Immature natural killer cell (primary cell): Measurements from ENCODE around the gene RABGAP1L. TPM values are rescaled to one million over a fixed set of nuclear protein-coding genes. Genes with fewer than 3 reads are reported as not detected.

ENCODE experiments used
- DNase-seq, 3 donors: peaks; one replicate each; pipeline ENCODE4 v3.0.0; 2022; ENCODE audit warnings: mixed read lengths in 1 of 3
- H3K27ac Mint-ChIP-seq, 6 donors: one replicate each; pipeline ENCODE4 v1.8.0; 2020; ENCODE audit warnings: mixed read lengths in 6 of 6, mild to moderate bottlenecking in 5 of 6, inconsistent platforms in 4 of 6, moderate library complexity in 3 of 6
- H3K27me3 Mint-ChIP-seq, 3 donors: one replicate each; pipeline ENCODE4 v1.8.0; 2020 to 2021; ENCODE audit warnings: low read depth in 3 of 3, mild to moderate bottlenecking in 3 of 3, mixed read lengths in 3 of 3, moderate library complexity in 3 of 3, inconsistent platforms in 1 of 3
- H3K36me3 Mint-ChIP-seq, 3 donors: one replicate each; pipeline ENCODE4 v1.8.0; 2020; ENCODE audit warnings: mixed read lengths in 3 of 3, inconsistent platforms in 2 of 3, mild to moderate bottlenecking in 2 of 3
- H3K4me1 Mint-ChIP-seq, 2 donors: one replicate each; pipeline ENCODE4 v1.8.0; 2020; ENCODE audit warnings: inconsistent platforms in 2 of 2, mild to moderate bottlenecking in 2 of 2, mixed read lengths in 2 of 2, moderate library complexity in 1 of 2
- H3K4me3 Mint-ChIP-seq, 5 donors: one replicate each; pipeline ENCODE4 v1.8.0; 2020; ENCODE audit warnings: mild to moderate bottlenecking in 5 of 5, mixed read lengths in 5 of 5, inconsistent platforms in 3 of 5, moderate library complexity in 3 of 5
- H3K9me3 Mint-ChIP-seq, 6 donors: one replicate each; pipeline ENCODE4 v1.8.0; 2020; ENCODE audit warnings: mild to moderate bottlenecking in 6 of 6, mixed read lengths in 6 of 6, inconsistent platforms in 4 of 6, moderate library complexity in 3 of 6
- polyA plus RNA-seq, 3 donors: library from polyadenylated mRNA; unstranded; fragments of 300-500 nt; fragmentation: Illumina TruSeq; gene quantifications; one replicate each; pipeline ENCODE4 v1.2.3, GENCODE V29; 2021

The RABGAP1L gene
- polyA plus RNA-seq, 3 donors from 2014 or later = 80.2 to 114 (median 86.8) TPM

DNA sequence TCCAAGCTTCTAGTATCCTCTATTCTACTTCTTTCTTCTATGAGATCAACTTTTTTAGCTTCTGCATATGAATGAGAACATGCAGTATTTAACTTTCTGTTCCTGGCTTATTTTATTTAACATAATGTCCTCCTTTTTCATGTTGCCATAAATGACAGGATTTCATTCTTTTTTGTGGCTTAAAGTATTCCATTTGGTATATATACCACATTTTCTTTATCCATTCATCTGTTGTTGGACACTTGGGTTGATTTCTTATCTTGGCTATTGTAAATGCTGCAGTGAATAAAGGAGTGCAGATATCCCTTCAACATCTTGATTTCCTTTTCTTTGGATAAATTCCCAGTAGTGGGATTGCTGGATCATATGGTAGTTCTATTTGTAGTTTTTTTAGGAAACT lies 498.1 kb downstream of the RABGAP1L start:
- Mint-ChIP-seq H3K27me3 (no peaks in the 10 kb centered on the region), H3K36me3 (peaks cover 2 to 3% (median 2%) of the 10 kb centered on the region in 3 donors), H3K4me3 (no peak overlapping the region), H3K9me3 (peaks cover 0 to 2% (median 0%) of the 10 kb centered on the region in 6 donors), H3K4me1 (peaks cover 3 to 28% of the 10 kb centered on the region in 2 donors), H3K27ac (no peak overlapping the region)
- no peak for DNase-seq

DNA sequence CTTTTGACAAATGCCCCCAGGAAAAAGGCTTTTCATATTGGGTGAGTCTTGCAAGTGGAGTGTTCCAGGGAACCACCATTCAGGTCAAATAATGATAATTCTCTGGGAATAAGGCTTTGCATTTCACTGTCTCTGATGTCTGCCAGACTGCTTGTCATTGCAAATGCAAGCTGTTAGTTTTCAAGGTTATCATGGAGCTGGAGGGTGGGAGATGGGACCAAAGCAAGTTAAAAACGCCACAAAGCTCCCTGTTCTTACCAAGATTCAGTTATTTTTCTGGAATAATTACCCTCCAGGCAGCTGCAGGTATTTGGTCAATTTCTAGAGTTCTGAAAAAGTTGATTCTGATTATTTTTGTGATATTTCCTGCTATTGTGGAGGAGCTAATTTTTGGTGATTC lies 498.6 kb downstream of the RABGAP1L start:
- Mint-ChIP-seq H3K9me3 (peaks cover 0 to 2% (median 0%) of the 10 kb centered on the region in 6 donors), H3K27me3 (no peaks in the 10 kb centered on the region), H3K27ac (no peak overlapping the region), H3K4me3 (no peak overlapping the region), H3K4me1 (peaks cover 3 to 25% of the 10 kb centered on the region in 2 donors), H3K36me3 (peaks cover 0 to 3% (median 0%) of the 10 kb centered on the region in 3 donors)
- no peak for DNase-seq

DNA sequence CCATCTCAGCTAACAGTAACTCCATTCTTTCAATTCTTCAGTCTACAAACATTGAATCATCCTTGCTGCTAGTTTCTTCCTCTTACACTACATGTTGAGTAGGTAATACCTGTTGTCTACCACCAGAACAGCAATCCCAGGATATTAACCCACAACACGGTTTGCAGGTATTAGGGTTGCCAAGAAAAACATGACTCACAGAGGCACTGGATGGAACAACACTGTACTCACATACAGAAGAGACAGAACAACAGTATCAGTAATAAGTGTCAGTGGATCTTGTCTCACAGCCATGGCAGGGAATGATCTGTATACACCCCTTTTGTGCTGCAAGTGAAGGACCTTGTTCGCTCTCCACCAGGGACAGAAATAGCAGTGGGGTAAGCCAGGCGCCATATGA lies 500.5 kb downstream of the RABGAP1L start:
- H3K4me1 Mint-ChIP-seq = peaks cover 0 to 25% of the 10 kb centered on the region in 2 donors
- H3K27ac Mint-ChIP-seq = no peak overlapping the region
- no peak for DNase-seq
- H3K9me3 Mint-ChIP-seq = peaks cover 0 to 2% (median 0%) of the 10 kb centered on the region in 6 donors
- H3K27me3 Mint-ChIP-seq = no peaks in the 10 kb centered on the region
- H3K36me3 Mint-ChIP-seq = peaks cover 0 to 3% (median 0%) of the 10 kb centered on the region in 3 donors
- no peak overlapping the region for H3K4me3 Mint-ChIP-seq

DNA sequence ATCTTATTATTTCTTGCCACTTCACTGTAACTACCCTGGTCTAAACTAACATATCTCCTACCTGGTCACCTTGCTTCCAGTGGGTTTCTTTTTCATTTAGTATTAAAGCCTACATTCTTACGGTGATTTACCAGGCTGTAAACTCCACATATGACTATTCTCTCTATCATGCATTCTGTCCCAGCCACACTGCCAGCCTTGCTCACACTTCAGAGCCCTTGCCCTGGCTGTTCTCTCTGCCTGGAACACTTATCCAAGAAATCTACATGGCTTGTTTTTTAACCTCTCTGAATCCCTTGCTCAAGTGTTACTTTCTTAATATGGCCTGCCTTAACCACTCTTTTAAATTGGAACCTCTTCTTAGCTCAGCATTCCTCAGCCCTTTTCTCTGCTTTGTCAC lies 501.2 kb downstream of the RABGAP1L start:
- peak overlapping the region in 1 of 6 donors; percentile 7 for H3K27ac Mint-ChIP-seq
- no peak overlapping the region for H3K4me3 Mint-ChIP-seq
- H3K9me3 Mint-ChIP-seq = peaks cover 0 to 2% (median 0%) of the 10 kb centered on the region in 6 donors
- DNase-seq = no peak
- no peaks in the 10 kb centered on the region for H3K27me3 Mint-ChIP-seq
- peaks cover 0 to 3% (median 0%) of the 10 kb centered on the region in 3 donors for H3K36me3 Mint-ChIP-seq
- peaks cover 0 to 25% of the 10 kb centered on the region in 2 donors for H3K4me1 Mint-ChIP-seq

DNA sequence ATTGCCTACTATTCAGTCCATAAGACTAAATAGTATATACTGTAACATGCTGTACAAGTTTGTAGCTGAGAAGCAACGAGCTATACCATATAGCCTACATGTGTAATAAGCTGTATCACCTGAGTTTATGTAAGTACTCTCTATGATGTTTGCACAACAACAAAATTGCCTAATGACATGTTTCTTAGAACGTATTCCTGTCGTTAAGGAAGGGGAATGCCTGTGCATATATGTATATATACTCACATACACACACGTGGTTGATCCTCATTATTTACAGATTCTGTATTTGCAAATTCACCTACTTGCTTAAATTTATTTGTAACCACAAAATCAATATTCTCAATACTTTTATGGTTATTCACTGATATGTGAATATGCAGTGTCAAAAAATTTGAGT lies 504.0 kb downstream of the RABGAP1L start:
- peaks cover 3 to 4% (median 4%) of the 10 kb centered on the region in 3 donors for H3K36me3 Mint-ChIP-seq
- no peak overlapping the region for H3K4me3 Mint-ChIP-seq
- H3K27ac Mint-ChIP-seq = no peak overlapping the region
- no peaks in the 10 kb centered on the region for H3K27me3 Mint-ChIP-seq
- H3K4me1 Mint-ChIP-seq = peaks cover 0 to 38% of the 10 kb centered on the region in 2 donors
- no peak for DNase-seq
- H3K9me3 Mint-ChIP-seq = peaks cover 0 to 2% (median under 1%) of the 10 kb centered on the region in 6 donors

DNA sequence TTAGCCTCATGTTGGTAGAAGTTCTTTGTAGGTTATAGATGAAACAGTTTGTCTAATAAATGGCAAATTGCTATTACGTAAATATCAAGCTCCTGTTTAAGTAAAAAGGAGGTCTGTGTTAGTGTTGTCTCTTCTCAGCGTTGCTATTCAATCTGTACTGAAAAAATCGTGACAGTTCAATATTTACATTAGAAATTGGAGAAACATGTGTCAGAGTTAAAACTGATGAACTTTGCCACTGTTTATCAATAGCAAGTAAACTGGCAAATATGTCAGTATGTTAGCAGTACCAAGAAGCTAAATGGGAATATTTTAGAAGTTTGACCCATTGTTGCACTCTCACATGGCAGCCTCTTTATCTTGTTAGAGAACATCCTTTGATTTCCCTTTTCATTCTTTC lies 506.9 kb downstream of the RABGAP1L start:
- Mint-ChIP-seq H3K4me3 (no peak overlapping the region), H3K27ac (no peak overlapping the region), H3K36me3 (peaks cover 9 to 20% (median 18%) of the 10 kb centered on the region in 3 donors), H3K9me3 (peaks cover 0 to 10% (median 4%) of the 10 kb centered on the region in 6 donors), H3K4me1 (peaks cover 0 to 15% of the 10 kb centered on the region in 2 donors), H3K27me3 (peaks cover 0 to 3% (median 2%) of the 10 kb centered on the region in 3 donors)
- no peak for DNase-seq

DNA sequence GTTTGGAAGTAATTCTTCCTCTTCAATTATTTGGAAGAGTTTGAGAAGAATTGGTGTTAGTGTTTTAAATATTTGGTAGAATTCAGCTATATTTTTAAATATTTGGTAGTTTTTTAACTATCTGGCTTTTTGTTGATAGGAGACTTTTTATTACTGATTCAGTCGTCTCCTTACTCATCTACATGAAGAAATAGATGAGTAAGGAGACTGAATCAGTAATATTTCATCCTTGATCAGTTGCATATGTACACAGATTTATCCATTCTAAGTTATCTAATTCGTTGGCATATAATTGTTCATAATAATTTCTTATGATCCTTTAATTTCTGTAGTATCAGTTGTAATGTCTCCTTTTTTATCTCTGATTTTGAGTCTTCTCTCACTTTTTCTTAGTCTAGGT lies 512.5 kb downstream of the RABGAP1L start:
- no peak overlapping the region for H3K27ac Mint-ChIP-seq
- peaks cover 9 to 20% (median 18%) of the 10 kb centered on the region in 3 donors for H3K36me3 Mint-ChIP-seq
- no peak overlapping the region for H3K4me3 Mint-ChIP-seq
- peaks cover 0 to 9% of the 10 kb centered on the region in 2 donors for H3K4me1 Mint-ChIP-seq
- peaks cover 0 to 10% (median 4%) of the 10 kb centered on the region in 6 donors for H3K9me3 Mint-ChIP-seq
- DNase-seq = no peak
- peaks cover 2 to 3% (median 2%) of the 10 kb centered on the region in 3 donors for H3K27me3 Mint-ChIP-seq

DNA sequence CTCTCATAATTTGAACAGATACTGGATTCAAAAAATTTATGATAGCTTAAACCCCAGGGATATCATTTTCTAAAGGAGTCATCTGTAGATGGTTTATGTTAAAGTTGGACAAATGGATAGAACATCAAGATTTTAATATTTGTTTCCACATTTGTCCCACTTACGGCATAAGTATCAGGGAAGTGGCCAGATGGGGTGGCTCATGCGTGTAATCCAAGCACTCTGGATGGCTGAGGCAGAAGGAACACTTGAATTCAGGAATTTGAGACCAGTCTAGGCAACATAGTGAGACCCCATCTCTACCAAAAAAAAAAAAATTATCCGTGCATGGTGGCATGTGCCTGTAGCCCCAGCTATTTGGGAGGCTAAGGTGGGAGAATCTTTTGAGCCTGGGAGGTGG lies 517.5 kb downstream of the RABGAP1L start:
- no peak for DNase-seq
- Mint-ChIP-seq H3K4me1 (peaks cover 2 to 6% of the 10 kb centered on the region in 2 donors), H3K27me3 (peaks cover 1 to 2% (median 2%) of the 10 kb centered on the region in 3 donors), H3K27ac (no peak overlapping the region), H3K4me3 (no peak overlapping the region), H3K36me3 (no peaks in the 10 kb centered on the region), H3K9me3 (no peaks in the 10 kb centered on the region)

DNA sequence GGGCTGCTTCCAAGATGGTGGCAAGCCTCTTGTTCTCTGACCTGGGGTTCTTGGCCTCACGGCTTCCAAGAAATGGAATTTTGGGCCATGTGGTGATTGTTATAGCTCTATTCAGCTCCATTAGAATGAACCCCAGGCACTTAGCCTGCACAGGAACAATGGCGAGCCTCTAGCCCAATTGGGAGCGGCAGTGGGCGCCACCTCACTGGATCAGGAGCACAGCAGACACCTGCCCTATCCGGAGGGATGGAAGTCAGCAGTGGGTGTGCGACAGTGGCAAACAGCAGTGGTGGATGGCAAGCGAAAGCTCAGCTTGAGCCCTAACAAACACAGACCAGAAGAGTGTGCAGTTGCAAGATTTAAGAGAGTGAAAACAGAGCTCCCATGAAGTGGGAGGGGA lies 519.3 kb downstream of the RABGAP1L start:
- peaks cover 1 to 2% (median 2%) of the 10 kb centered on the region in 3 donors for H3K27me3 Mint-ChIP-seq
- no peak overlapping the region for H3K27ac Mint-ChIP-seq

DNA sequence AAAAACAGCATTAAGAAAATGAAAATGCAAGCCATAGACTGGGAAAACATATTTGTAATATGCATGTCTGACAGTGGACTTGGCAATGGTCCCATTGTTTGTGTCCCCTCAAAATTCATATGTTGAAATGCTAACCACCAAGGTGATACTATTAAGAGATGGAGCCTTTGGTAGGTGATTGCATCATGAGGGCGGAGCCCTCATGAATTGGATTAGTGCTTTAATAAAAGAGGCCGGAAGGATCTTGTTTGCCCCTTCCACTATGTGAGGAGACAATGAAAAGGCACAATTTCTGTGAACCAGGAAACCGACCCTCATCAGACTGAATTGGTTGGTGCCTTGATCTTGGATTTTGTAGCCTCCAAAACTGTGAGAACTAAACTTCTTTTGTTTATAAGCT lies 520.8 kb downstream of the RABGAP1L start:
- H3K36me3 Mint-ChIP-seq = peaks cover 6 to 12% (median 6%) of the 10 kb centered on the region in 3 donors
- no peak overlapping the region for H3K4me3 Mint-ChIP-seq
- no peaks in the 10 kb centered on the region for H3K9me3 Mint-ChIP-seq
- DNase-seq = no peak
- H3K27ac Mint-ChIP-seq = no peak overlapping the region
- peaks cover 2 to 13% of the 10 kb centered on the region in 2 donors for H3K4me1 Mint-ChIP-seq
- H3K27me3 Mint-ChIP-seq = peaks cover 0 to 2% (median 1%) of the 10 kb centered on the region in 3 donors

More for the DNA sequence above, 519.3 kb downstream of the RABGAP1L start:
- DNase-seq = no peak
- peaks cover 2 to 6% of the 10 kb centered on the region in 2 donors for H3K4me1 Mint-ChIP-seq
- peaks cover 0 to 4% (median 0%) of the 10 kb centered on the region in 3 donors for H3K36me3 Mint-ChIP-seq
- no peak overlapping the region for H3K4me3 Mint-ChIP-seq
- H3K9me3 Mint-ChIP-seq = no peaks in the 10 kb centered on the region

DNA sequence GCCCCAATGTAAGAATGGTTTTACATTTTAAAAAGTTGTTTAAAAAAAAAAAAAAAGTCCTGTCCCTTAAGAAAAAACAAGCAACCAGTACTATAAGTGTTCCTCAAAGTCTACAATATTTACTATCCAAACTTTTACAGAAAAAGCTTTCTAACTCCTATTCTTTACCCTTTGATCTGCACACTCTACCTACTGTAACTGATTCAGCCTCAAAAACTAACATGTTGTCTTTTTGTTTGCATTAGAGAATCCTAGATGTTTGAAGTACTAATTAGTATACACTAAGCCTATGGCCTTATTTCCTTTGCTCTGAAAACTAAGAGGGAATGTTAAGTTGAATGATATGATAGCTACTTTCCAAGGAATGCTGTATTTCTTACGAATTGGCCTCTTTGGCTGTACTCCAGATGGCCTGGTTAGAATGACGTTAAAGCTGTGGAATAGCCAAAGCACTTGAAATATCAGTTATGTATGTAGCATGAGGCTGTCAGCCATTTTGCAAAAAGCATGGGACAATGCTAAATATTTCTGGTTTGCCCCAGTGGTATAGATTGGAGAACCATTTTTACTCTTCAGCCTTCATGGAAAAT lies 523.2 kb downstream of the RABGAP1L start:
- peaks cover 0 to 2% (median 1%) of the 10 kb centered on the region in 3 donors for H3K27me3 Mint-ChIP-seq
- peaks cover 7 to 24% of the 10 kb centered on the region in 2 donors for H3K4me1 Mint-ChIP-seq
- no peak for DNase-seq
- no peak overlapping the region for H3K4me3 Mint-ChIP-seq
- peaks cover 6 to 16% (median 10%) of the 10 kb centered on the region in 3 donors for H3K36me3 Mint-ChIP-seq
- H3K9me3 Mint-ChIP-seq = no peaks in the 10 kb centered on the region
- H3K27ac Mint-ChIP-seq = peak overlapping the region in 1 of 6 donors; percentile 36

DNA sequence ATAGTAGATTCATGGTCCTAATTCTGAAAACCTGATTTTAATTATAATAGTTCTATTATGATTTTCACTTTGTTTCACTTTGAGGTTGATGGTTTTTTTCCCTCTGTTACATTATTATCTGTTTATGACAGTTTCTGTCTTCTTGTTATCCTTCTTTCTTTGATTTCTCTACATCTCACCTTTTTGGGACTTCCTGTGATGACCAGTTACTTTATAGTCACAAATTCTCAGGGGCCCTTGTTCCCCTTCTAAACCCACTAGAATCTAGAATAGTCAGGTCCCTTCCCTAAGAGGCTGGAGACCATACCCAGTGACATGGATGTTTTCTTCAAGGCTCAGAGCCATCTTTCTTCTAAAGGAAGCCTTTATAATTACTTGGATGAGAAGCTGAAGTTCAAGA lies 526.9 kb downstream of the RABGAP1L start:
- H3K27me3 Mint-ChIP-seq = no peaks in the 10 kb centered on the region
- no peak for DNase-seq
- no peaks in the 10 kb centered on the region for H3K9me3 Mint-ChIP-seq
- H3K4me1 Mint-ChIP-seq = peaks cover 5 to 22% of the 10 kb centered on the region in 2 donors
- peaks cover 6 to 16% (median 10%) of the 10 kb centered on the region in 3 donors for H3K36me3 Mint-ChIP-seq
- H3K4me3 Mint-ChIP-seq = no peak overlapping the region
- peak overlapping the region in 3 of 6 donors; percentile 40 to 65 (median 61) for H3K27ac Mint-ChIP-seq

DNA sequence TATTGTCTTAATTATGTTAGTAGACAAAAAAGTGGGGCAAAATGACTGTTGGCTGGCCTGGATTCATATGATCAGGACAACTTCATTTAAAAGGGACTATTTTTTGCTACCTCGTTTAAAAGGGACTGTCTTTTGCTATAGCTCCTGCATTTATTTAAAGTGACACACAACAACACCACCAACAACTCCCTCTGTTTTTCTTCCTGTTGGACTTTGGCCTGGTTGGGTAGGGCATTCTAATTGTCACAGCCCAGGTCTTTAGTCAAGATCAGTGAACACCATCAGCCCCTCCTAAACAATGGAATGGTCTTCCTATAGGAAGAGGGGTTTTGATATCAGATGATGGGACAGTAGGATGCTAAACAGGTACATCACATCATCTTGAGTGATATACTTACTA lies 530.2 kb downstream of the RABGAP1L start:
- Mint-ChIP-seq H3K27ac (no peak overlapping the region), H3K4me3 (no peak overlapping the region), H3K9me3 (no peaks in the 10 kb centered on the region), H3K27me3 (no peaks in the 10 kb centered on the region), H3K36me3 (peaks cover under 1 to 5% (median 5%) of the 10 kb centered on the region in 3 donors), H3K4me1 (peaks cover 5 to 16% of the 10 kb centered on the region in 2 donors)
- DNase-seq = no peak

DNA sequence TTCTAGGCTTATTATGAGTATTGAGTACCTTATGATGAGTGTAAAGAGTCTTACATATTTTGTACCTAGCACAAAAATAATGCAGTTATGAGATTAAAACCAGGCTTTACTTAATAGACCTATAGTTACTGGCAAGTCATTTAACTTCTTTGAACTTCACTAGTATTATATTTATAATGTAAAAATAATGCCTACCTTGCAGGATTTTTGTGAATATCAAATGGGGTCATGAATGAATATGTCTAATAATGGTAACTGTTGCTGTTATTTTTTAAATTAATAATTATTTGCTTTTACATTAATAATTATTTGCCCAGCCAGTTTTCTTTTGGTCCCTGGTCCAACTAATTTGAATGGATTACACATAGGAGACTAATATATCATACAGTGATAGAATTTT lies 530.9 kb downstream of the RABGAP1L start:
- Mint-ChIP-seq H3K36me3 (peaks cover 4 to 8% (median 8%) of the 10 kb centered on the region in 3 donors), H3K27me3 (no peaks in the 10 kb centered on the region), H3K4me1 (peaks cover 7 to 20% of the 10 kb centered on the region in 2 donors), H3K4me3 (no peak overlapping the region), H3K9me3 (peaks cover 0 to 4% (median 1%) of the 10 kb centered on the region in 6 donors), H3K27ac (peak overlapping the region in 1 of 6 donors; percentile 48)
- no peak for DNase-seq
